Nephron progenitor cell (in vitro differentiated cells): ENCODE results near the gene SLC16A8.

Experiments used
- DNase-seq: peaks from one replicate; pipeline ENCODE4 v3.0.0; 2021
- H3K27ac Mint-ChIP-seq: 2 replicates; pipeline ENCODE4 v1.8.0; 2021; ENCODE audit warnings: mild to moderate bottlenecking, moderate library complexity, mixed read lengths
- H3K27me3 Mint-ChIP-seq: 2 replicates; pipeline ENCODE4 v1.8.0; 2021; ENCODE audit warnings: mild to moderate bottlenecking, low read depth, mixed read lengths; ENCODE audit not compliant: poor library complexity
- H3K36me3 Mint-ChIP-seq: 2 replicates; pipeline ENCODE4 v1.8.0; 2021; ENCODE audit warnings: low read depth, mixed read lengths
- H3K4me1 Mint-ChIP-seq: 2 replicates; pipeline ENCODE4 v1.8.0; 2021; ENCODE audit warnings: mixed read lengths
- H3K4me3 Mint-ChIP-seq: 2 replicates; pipeline ENCODE4 v1.8.0; 2021; ENCODE audit warnings: mild to moderate bottlenecking, moderate library complexity, mixed read lengths
- H3K9me3 Mint-ChIP-seq: 2 replicates; pipeline ENCODE4 v1.8.0; 2021; ENCODE audit warnings: mild to moderate bottlenecking, moderate library complexity, mixed read lengths
- TF ChIP-seq, protein P1 (sequence below): fragments of 200-600 bp; sonication (generic); IDR thresholded peaks from 2 replicates; pipeline ENCODE4 v1.5.0; 2021; ENCODE audit warnings: antibody characterized with exemption

Gene SLC16A8

DNA sequence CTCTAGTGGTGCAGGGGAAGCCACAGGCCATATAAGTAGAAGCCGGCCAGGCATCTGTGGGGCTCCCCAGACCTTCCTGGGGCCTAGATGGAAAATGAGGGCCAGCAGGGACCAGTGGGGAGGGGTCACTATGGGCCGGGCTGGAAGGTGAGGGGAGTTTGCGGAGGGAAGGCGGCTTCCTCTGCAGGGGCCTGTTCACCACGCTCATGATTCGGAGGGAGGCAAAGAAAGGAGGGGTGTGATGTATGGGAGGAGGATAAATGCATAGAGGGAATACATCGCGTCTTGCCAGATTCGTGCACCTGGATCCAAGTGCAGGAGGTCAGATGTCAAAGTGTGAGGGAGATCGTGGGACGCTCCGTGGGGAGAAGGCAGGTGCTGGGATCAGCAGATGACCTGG, 6.9 kb downstream of the SLC16A8 start:
- no peak for DNase-seq
- Mint-ChIP-seq H3K36me3 (peaks cover 10% of the 10 kb centered on the region), H3K4me1 (peaks cover 21% of the 10 kb centered on the region), H3K4me3 (no peak overlapping the region), H3K27ac (peak overlapping the region; percentile 10), H3K27me3 (peaks cover 19% of the 10 kb centered on the region), H3K9me3 (no peaks in the 10 kb centered on the region)
- TF ChIP-seq, protein P1, sequence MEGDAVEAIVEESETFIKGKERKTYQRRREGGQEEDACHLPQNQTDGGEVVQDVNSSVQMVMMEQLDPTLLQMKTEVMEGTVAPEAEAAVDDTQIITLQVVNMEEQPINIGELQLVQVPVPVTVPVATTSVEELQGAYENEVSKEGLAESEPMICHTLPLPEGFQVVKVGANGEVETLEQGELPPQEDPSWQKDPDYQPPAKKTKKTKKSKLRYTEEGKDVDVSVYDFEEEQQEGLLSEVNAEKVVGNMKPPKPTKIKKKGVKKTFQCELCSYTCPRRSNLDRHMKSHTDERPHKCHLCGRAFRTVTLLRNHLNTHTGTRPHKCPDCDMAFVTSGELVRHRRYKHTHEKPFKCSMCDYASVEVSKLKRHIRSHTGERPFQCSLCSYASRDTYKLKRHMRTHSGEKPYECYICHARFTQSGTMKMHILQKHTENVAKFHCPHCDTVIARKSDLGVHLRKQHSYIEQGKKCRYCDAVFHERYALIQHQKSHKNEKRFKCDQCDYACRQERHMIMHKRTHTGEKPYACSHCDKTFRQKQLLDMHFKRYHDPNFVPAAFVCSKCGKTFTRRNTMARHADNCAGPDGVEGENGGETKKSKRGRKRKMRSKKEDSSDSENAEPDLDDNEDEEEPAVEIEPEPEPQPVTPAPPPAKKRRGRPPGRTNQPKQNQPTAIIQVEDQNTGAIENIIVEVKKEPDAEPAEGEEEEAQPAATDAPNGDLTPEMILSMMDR, result no peak

DNA sequence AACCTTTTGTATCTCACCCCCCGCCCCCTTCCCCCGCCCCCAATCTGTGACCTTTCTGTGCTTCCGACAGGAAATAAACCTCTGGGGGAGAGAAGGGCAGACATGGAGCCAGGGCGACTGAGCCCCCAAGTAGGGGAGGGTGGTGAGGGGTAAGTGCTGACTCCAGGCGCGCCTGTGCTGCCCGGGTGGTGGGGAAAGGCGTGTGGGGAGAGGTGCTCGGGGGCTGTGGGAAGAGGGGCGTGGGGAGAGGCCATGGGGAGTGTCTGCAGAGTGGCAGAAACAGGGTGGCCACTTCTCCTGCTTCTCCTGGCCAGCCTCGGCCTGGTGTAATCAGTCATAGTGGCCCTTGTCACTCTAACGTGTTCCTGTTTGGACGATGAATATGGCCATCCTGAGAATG, 8.0 kb downstream of the SLC16A8 start:
- TF ChIP-seq, protein P1, result no peak
- H3K27ac Mint-ChIP-seq, result no peak overlapping the region
- peaks cover 19% of the 10 kb centered on the region for H3K27me3 Mint-ChIP-seq
- peaks cover 21% of the 10 kb centered on the region for H3K4me1 Mint-ChIP-seq
- DNase-seq, result no peak
- peaks cover 10% of the 10 kb centered on the region for H3K36me3 Mint-ChIP-seq
- no peak overlapping the region for H3K4me3 Mint-ChIP-seq
- no peaks in the 10 kb centered on the region for H3K9me3 Mint-ChIP-seq

DNA sequence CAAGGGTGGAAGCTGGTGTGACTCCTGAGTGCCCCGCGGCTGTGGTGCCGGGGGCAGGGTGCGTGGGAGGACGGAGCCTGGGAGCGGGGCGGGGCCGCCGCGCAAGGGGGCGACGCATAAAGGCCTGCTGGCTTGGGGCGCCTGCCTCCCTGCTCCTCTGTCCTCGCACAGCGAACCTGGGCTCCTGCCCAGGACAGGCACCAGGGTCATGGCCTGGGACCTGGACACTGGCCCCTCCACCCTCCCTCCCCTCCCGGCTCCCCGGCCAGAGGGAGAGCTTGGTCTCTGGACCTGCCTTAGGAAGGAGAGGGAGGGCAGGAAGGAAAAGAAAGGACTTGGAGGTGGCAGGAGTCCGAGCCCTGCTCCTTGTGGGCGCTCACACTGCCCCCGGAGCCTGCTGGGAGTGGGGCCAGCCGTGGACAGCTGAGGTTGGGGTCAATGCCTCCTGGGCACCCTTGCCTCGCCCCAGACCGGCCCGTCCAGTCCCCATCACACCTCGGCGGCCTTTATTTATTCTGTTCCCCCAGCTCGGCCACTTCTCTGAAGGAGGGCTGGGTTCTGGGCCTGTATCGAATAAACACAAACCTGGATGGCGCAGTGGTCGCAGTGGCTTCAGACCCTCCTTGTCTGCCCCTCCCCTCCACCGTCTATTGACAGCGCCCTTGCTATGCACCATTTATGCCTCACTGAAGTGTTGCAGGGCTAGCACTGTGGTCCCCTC, 8.7 kb downstream of the SLC16A8 start:
- Mint-ChIP-seq H3K36me3 (peaks cover 10% of the 10 kb centered on the region), H3K27me3 (peaks cover 13% of the 10 kb centered on the region), H3K4me3 (no peak overlapping the region), H3K9me3 (no peaks in the 10 kb centered on the region), H3K27ac (peak overlapping the region; percentile 25), H3K4me1 (peaks cover 26% of the 10 kb centered on the region)
- TF ChIP-seq, protein P1, result no peak
- DNase-seq, result no peak

DNA sequence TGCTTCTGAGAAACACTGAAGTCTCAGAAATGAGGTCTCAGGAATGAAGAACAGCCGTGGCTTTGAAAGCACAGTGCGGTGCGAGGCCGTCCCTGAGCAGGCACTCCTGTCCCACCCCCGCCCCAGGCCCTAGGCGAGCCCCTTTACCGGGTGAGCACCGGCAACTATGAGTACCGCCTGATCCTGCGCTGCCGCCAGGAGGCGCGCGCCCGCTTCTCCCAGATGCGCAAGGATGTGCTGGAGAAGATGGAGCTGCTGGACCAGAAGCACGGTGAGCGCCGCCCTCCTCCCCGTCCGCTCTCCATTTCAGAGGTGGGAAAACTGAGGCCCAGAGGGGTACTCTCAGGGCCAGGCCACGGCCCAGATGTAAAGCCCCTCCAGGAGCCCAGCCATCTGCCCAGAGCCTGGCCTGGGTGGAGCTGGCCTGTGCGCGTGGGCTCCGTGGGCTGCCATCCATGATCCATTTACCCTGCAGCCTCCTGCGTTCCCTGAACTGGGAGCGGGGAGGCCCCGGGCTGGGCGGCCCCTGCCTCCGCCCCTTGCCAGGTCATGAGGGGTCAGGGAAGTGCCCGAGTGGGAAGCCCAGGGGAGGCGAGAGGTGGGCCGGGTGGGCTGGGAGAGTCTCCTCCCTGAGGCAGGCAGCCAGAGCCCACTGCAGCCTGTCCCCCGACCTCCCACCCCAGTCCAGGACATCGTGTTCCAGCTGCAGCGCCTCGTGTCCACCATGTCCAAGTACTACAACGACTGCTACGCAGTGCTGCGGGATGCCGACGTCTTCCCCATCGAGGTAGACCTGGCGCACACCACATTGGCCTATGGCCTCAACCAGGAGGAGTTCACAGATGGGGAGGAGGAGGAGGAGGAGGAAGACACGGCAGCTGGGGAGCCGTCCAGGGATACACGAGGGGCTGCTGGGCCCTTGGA, 9.5 kb downstream of the SLC16A8 start:
- Mint-ChIP-seq H3K27me3 (peaks cover 5% of the 10 kb centered on the region), H3K9me3 (no peaks in the 10 kb centered on the region), H3K36me3 (peaks cover 10% of the 10 kb centered on the region), H3K27ac (peak overlapping the region; percentile 89), H3K4me1 (peaks cover 34% of the 10 kb centered on the region), H3K4me3 (no peak overlapping the region)
- TF ChIP-seq, protein P1, result peak; percentile 48
- DNase-seq, result peak; percentile 70

DNA sequence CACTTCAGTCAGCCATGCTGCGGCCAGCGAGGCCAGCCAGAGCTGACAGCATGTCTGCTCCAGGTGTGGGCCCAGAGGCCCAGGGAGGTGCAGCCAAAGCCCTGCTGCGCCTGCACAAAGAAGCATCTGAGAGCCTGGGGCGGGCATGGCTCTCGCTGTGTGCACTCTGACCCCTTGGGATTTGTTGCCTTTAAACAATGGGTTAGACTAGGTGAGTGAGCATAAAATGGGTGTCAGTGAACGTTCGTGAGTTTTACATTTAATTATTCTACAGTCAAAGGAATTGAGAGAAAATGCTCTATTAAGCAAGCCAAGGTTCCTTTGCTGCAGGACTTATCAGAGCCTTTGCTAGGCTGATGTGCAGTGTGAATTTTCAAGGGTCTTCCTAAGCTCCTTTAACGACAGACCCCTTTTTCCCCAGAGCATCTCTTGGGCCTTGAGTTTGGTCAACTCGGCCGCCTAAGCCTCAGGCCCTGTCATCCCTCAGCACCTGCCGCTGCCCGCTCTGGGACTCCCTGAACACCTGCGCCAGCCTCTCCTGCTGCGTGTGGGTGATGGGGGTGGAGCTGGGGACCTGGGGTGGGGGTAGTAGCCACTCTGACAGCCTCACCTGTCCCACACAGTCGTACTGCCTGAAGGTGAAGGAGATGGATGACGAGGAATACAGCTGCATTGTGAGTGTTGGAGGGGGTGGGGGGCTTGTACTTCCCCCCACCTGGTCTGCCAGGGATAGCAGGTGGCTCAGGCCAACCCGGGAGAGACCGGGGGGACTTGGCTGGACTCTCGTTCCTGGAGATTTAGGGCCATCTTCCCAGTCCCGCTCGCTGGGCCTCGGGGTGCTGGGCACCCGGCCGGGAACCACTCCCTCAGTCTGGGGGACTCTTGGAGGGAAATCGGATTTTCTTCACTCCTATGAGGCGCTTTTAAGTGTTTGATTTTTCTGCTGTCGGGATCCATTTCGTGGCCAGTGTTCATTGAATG, 10.5 kb downstream of the SLC16A8 start:
- Mint-ChIP-seq H3K4me3 (no peak overlapping the region), H3K27ac (no peak overlapping the region), H3K36me3 (peaks cover 10% of the 10 kb centered on the region), H3K27me3 (no peaks in the 10 kb centered on the region), H3K4me1 (peaks cover 36% of the 10 kb centered on the region), H3K9me3 (no peaks in the 10 kb centered on the region)
- no peak for DNase-seq
- TF ChIP-seq, protein P1, result no peak
